Endothelial cell of umbilical vein (primary cell): ENCODE data around the gene AMIGO3. TPM values are rescaled to one million over a fixed set of nuclear protein-coding genes. Genes with fewer than 3 reads are reported as not detected.

Experiments
- BruUV-seq: library from RNA; stranded (reverse); fragments of 400-500 nt; replicated peaks from 2 replicates; lab custom pipeline; 2021; lab: Mats Ljungman, UMichigan
- CTCF ChIA-PET: fragments of 300-600, 350-600 bp; sonication (Branson Sonifier 250); formaldehyde crosslinking; loops from one replicate; lab custom pipeline; 2021; ENCODE audit warnings: antibody characterized with exemption, inconsistent platforms; lab: Charles Lee
- POLR2A ChIA-PET: fragments of 300-600, 350-600 bp; sonication (Branson Sonifier 250); formaldehyde crosslinking; loops from one replicate; lab custom pipeline; 2021; ENCODE audit warnings: antibody characterized with exemption, inconsistent platforms; lab: Charles Lee
- DNase-seq: peaks from one replicate; pipeline ENCODE4 v3.0.0-alpha.2; 2011; ENCODE audit warnings: low read depth, low spot score
- FAIRE-seq: peaks from 2 replicates; lab custom pipeline; 2011; peaks lifted over from hg19 to GRCh38; lab: Jason Lieb, UNC
- H2AFZ ChIP-seq: 2 replicates; pipeline ENCODE4 v1.6.0; 2012; ENCODE audit warnings: low read depth, low read length, control low read depth, inconsistent platforms
- H3K27ac ChIP-seq: 2 replicates; pipeline ENCODE4 v1.5.1; 2011; ENCODE audit warnings: low read depth, mild to moderate bottlenecking, control low read depth, low read length, moderate library complexity; ENCODE audit not compliant: insufficient read depth
- H3K27me3 ChIP-seq, 2 experiments: 2 replicates each; pipeline versions ENCODE4 v1.6.0 to v1.6.1; 2011; ENCODE audit warnings: low read length in 2 of 2, mixed read lengths in 1 of 2; ENCODE audit not compliant: control insufficient read depth in 2 of 2, insufficient read depth in 2 of 2
- H3K36me3 ChIP-seq, 2 experiments: 2 replicates in 1 of 2; 3 replicates in 1 of 2; pipeline ENCODE4 v1.5.1; 2011; ENCODE audit warnings: low read length in 2 of 2, mild to moderate bottlenecking in 1 of 2, moderate library complexity in 1 of 2; ENCODE audit not compliant: control insufficient read depth in 2 of 2, insufficient read depth in 2 of 2; ENCODE audit errors: extremely low read depth in 1 of 2
- H3K4me1 ChIP-seq: 3 replicates; pipeline ENCODE4 v1.5.1; 2011; ENCODE audit warnings: mild to moderate bottlenecking, low read length; ENCODE audit not compliant: control insufficient read depth, insufficient read depth; ENCODE audit errors: extremely low read depth
- H3K4me2 ChIP-seq: 2 replicates; pipeline ENCODE4 v1.6.1; 2011; ENCODE audit warnings: low read length, control low read depth, mixed read lengths; ENCODE audit not compliant: insufficient read depth
- H3K4me3 ChIP-seq, 3 experiments: fragments of 200-600 bp in 1 of 3; sonication (generic), shearing (Covaris generic) in 1 of 3; replicated peaks in 1 of 3; 2 replicates each; pipeline ENCODE4 v1.5.1; 2011 to 2016; ENCODE audit warnings: control low read depth in 3 of 3, low read length in 3 of 3, mild to moderate bottlenecking in 2 of 3, inconsistent platforms in 1 of 3, low read depth in 1 of 3, moderate library complexity in 1 of 3; ENCODE audit not compliant: insufficient read depth in 1 of 3
- H3K79me2 ChIP-seq: 2 replicates; pipeline ENCODE4 v1.6.0; 2012; ENCODE audit warnings: low read length, inconsistent platforms; ENCODE audit not compliant: control insufficient read depth, insufficient read depth
- H3K9ac ChIP-seq: replicated peaks from 2 replicates; pipeline ENCODE3; 2011; ENCODE audit warnings: low read length, control low read depth; ENCODE audit not compliant: insufficient read depth; ENCODE audit errors: extremely low read depth
- H3K9me1 ChIP-seq: replicated peaks from 3 replicates; pipeline ENCODE4 v1.6.0; 2011; ENCODE audit warnings: mild to moderate bottlenecking, low read length; ENCODE audit not compliant: control insufficient read depth, insufficient read depth; ENCODE audit errors: extremely low read depth
- H3K9me3 ChIP-seq: replicated peaks from 2 replicates; pipeline ENCODE4 v1.5.1; 2012; ENCODE audit warnings: low read length, inconsistent platforms; ENCODE audit not compliant: control insufficient read depth, insufficient read depth
- H4K20me1 ChIP-seq: replicated peaks from 2 replicates; pipeline ENCODE3; 2011; ENCODE audit warnings: mild to moderate bottlenecking, low read length; ENCODE audit not compliant: control insufficient read depth, insufficient read depth; ENCODE audit errors: extremely low read depth
- EZH2 ChIP-seq: IDR thresholded peaks from 2 replicates; pipeline ENCODE4 v1.6.1; 2012; ENCODE audit warnings: borderline replicate concordance, low read depth, mild to moderate bottlenecking, moderate library complexity, low read length, inconsistent platforms; ENCODE audit not compliant: severe bottlenecking
- FOS ChIP-seq: IDR thresholded peaks from 2 replicates; pipeline ENCODE4 v1.6.1; 2011; ENCODE audit warnings: mild to moderate bottlenecking, low read length, moderate library complexity, borderline replicate concordance; ENCODE audit not compliant: insufficient read depth
- JUN ChIP-seq: IDR thresholded peaks from 2 replicates; pipeline ENCODE4 v1.6.1; 2011; ENCODE audit warnings: borderline replicate concordance, low read depth; ENCODE audit not compliant: insufficient read length, insufficient read depth
- MYC ChIP-seq: IDR thresholded peaks from one replicate; pipeline ENCODE4 v1.6.1; 2011; ENCODE audit warnings: mild to moderate bottlenecking, low read depth, low read length
- POLR2A ChIP-seq: IDR thresholded peaks from 2 replicates; pipeline ENCODE4 v1.6.1; 2012; ENCODE audit warnings: low read depth, mild to moderate bottlenecking, control low read depth, low read length
- dilution Hi-C: fragments of 300-500 bp; cut with MboI; formaldehyde crosslinking; loops from one replicate; pipeline ENCODE4 v1.15.0; 2019; ENCODE audit warnings: low sequenced_read_pairs; ENCODE audit not compliant: extremely low pct_ligation_motif_present
- intact Hi-C: fragments of 100-400 bp; cut with micrococcal nuclease; formaldehyde crosslinking; loops from one replicate; pipeline ENCODE4 v1.10.0; 2022
- polyA plus RNA-seq, 4 experiments: library from polyadenylated mRNA; depleted of rRNA in 3 of 4; stranded (reverse) in 3 of 4; unstranded in 1 of 4; fragments of >200 nt; gene quantifications; 2 replicates each; pipeline versions ENCODE4 v1.2.1 to v1.2.3, GENCODE V29; 2011 to 2012; ENCODE audit warnings: missing spikeins in 1 of 4
- total RNA-seq: library from RNA; stranded (reverse); gene quantifications from 2 replicates; pipeline ENCODE4 v1.2.3, GENCODE V29; 2021
- TF ChIP-seq, protein P1 (sequence below), 2 donors: IDR thresholded peaks; 1 replicate in 1 of 2; 2 replicates in 1 of 2; pipeline ENCODE4 v1.5.1; 2011; ENCODE audit warnings: low read length in 2 of 2, mild to moderate bottlenecking in 2 of 2, moderate library complexity in 2 of 2, control low read depth in 1 of 2, inconsistent platforms in 1 of 2, low read depth in 1 of 2; ENCODE audit not compliant: insufficient read depth in 1 of 2; ENCODE audit errors: extremely low read depth in 1 of 2
- TF ChIP-seq, protein P2 (sequence below): IDR thresholded peaks from 2 replicates; pipeline ENCODE4 v1.6.1; 2011; ENCODE audit not compliant: insufficient read depth, insufficient read length

Gene AMIGO3
- total and polyA plus RNA-seq, 2 donors (not counting 3 experiments of a cell fraction or from before 2014, with no cell fraction given): 0.21 TPM; not detected in 1

DNA sequence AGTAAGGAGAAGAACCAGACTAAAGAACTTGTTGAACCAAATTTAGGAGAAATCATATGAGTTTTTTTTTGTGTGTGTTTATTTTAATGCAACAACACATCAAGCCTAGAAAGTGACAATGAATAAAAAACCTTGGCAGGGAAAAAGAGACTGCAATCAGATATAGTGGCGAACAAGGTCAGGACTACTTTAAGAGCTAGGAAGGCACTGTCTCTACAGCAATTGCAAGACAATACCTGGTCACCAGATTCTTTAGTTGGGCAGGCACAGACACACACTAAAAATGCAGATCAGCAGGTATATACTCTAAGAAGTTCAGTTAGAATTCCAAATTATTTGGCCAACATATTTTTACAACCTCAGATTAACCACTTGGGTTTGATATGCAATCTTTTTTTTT, 35.1 kb upstream of the AMIGO3 start:
- FAIRE-seq: no peak
- H3K27ac ChIP-seq: no peak overlapping the region
- no peak for DNase-seq
- H3K9me1 ChIP-seq: no peaks in the 10 kb centered on the region
- dilution Hi-C loops: no loop called here
- H3K9me3 ChIP-seq: no peaks in the 10 kb centered on the region
- BruUV-seq: no TSS peak
- CTCF ChIA-PET: no interaction called here
- no peaks in the 10 kb centered on the region for H3K27me3 ChIP-seq
- H3K79me2 ChIP-seq: peaks cover 64% of the 10 kb centered on the region
- H3K36me3 ChIP-seq: no peaks in the 10 kb centered on the region
- no peak overlapping the region for H3K9ac ChIP-seq
- POLR2A ChIA-PET: no interaction called here
- intact Hi-C loops: no loop called here
- peaks cover 2% of the 10 kb centered on the region for H4K20me1 ChIP-seq
- no peak overlapping the region for H3K4me2 ChIP-seq
- no peaks in the 10 kb centered on the region for H3K4me1 ChIP-seq
- H3K4me3 ChIP-seq: no peak overlapping the region
- TF ChIP-seq MYC: no peak
- TF ChIP-seq EZH2: no peak
- TF ChIP-seq, protein P1, sequence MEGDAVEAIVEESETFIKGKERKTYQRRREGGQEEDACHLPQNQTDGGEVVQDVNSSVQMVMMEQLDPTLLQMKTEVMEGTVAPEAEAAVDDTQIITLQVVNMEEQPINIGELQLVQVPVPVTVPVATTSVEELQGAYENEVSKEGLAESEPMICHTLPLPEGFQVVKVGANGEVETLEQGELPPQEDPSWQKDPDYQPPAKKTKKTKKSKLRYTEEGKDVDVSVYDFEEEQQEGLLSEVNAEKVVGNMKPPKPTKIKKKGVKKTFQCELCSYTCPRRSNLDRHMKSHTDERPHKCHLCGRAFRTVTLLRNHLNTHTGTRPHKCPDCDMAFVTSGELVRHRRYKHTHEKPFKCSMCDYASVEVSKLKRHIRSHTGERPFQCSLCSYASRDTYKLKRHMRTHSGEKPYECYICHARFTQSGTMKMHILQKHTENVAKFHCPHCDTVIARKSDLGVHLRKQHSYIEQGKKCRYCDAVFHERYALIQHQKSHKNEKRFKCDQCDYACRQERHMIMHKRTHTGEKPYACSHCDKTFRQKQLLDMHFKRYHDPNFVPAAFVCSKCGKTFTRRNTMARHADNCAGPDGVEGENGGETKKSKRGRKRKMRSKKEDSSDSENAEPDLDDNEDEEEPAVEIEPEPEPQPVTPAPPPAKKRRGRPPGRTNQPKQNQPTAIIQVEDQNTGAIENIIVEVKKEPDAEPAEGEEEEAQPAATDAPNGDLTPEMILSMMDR (IDR thresholded peaks at IDR 0.05; ENCODE audit: extremely low read depth in 1 of 2, insufficient read depth in 1 of 2, low read depth in 1 of 2, low read length in 2 of 2): no peak
- TF ChIP-seq, protein P2, sequence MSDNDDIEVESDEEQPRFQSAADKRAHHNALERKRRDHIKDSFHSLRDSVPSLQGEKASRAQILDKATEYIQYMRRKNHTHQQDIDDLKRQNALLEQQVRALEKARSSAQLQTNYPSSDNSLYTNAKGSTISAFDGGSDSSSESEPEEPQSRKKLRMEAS: no peak
- TF ChIP-seq FOS: no peak
- TF ChIP-seq JUN: no peak
- no peak for TF ChIP-seq POLR2A
- H2AFZ ChIP-seq: no peak overlapping the region
